HEK293 (cell line): ENCODE measurements around the gene KIT.

Source experiments
- CTCF ChIA-PET: fragments of 350-600 bp; formaldehyde crosslinking; extraction: SDS; loops from one replicate; lab custom pipeline; 2021; ENCODE audit warnings: antibody characterized with exemption; lab: Yijun Ruan, JAX
- POLR2A ChIA-PET: fragments of 300-600 bp; formaldehyde crosslinking; extraction: SDS; loops from one replicate; lab custom pipeline; 2020; ENCODE audit warnings: antibody characterized with exemption, inconsistent platforms; lab: Yijun Ruan, JAX
- H3K27ac ChIP-seq: fragments of 200-500 bp; sonication (Bioruptor generic); 2 replicates; pipeline ENCODE4 v1.5.1; 2014; ENCODE audit warnings: low read depth, low read length, control low read depth, inconsistent platforms; ENCODE audit errors: extremely low read depth
- H3K36me3 ChIP-seq, 2 experiments: fragments of 200-500 bp in 1 of 2; sonication (Bioruptor generic) in 1 of 2; 1 replicate in 1 of 2; 2 replicates in 1 of 2; pipeline ENCODE4 v1.5.1; 2014 to 2017; ENCODE audit warnings: inconsistent platforms in 2 of 2, low read length in 2 of 2; ENCODE audit not compliant: control insufficient read depth in 2 of 2, insufficient read depth in 1 of 2
- H3K4me1 ChIP-seq: fragments of 200-500 bp; sonication (Bioruptor generic); 2 replicates; pipeline ENCODE4 v1.5.1; 2014; ENCODE audit warnings: mild to moderate bottlenecking, low read length, inconsistent platforms; ENCODE audit not compliant: control insufficient read depth, insufficient read depth
- H3K4me3 ChIP-seq: 2 replicates; pipeline ENCODE4 v1.5.1; 2011; ENCODE audit warnings: low read depth, mild to moderate bottlenecking, control low read depth, low read length, moderate library complexity
- H3K9me3 ChIP-seq: fragments of 200-500 bp; sonication (Bioruptor generic); 2 replicates; pipeline ENCODE4 v1.5.1; 2014; ENCODE audit warnings: low read depth, low read length, inconsistent platforms; ENCODE audit not compliant: control insufficient read depth, insufficient read depth
- KLF7 ChIP-seq: fragments of 450-650 bp; formaldehyde crosslinking; IDR thresholded peaks from 2 replicates; pipeline ENCODE4 v1.5.1; 2016; ENCODE audit warnings: missing biosample characterization, missing genetic modification characterization, borderline replicate concordance
- ZBTB21 ChIP-seq: fragments of 450-650 bp; formaldehyde crosslinking; IDR thresholded peaks from 2 replicates; pipeline ENCODE4 v1.5.1; 2017; ENCODE audit warnings: missing biosample characterization, missing genetic modification characterization
- ZFP3 ChIP-seq: fragments of 450-650 bp; formaldehyde crosslinking; IDR thresholded peaks from 2 replicates; pipeline ENCODE4 v1.5.1; 2016; ENCODE audit warnings: low read depth, missing biosample characterization, missing genetic modification characterization
- ZNF132 ChIP-seq: fragments of 450-650 bp; formaldehyde crosslinking; IDR thresholded peaks from 2 replicates; pipeline ENCODE4 v1.5.1; 2017; ENCODE audit warnings: missing biosample characterization, missing genetic modification characterization, borderline replicate concordance
- ZNF354C ChIP-seq: fragments of 450-650 bp; formaldehyde crosslinking; IDR thresholded peaks from 2 replicates; pipeline ENCODE4 v1.5.1; 2016; ENCODE audit warnings: missing biosample characterization, missing genetic modification characterization, low read depth, borderline replicate concordance
- ZNF391 ChIP-seq: fragments of 450-650 bp; formaldehyde crosslinking; IDR thresholded peaks from 2 replicates; pipeline ENCODE4 v1.5.1; 2016; ENCODE audit warnings: low read depth, missing biosample characterization, missing genetic modification characterization, borderline replicate concordance
- ZNF433 ChIP-seq: fragments of 450-650 bp; formaldehyde crosslinking; IDR thresholded peaks from 2 replicates; pipeline ENCODE4 v1.5.1; 2016; ENCODE audit warnings: missing biosample characterization, missing genetic modification characterization, low read depth
- ZNF48 ChIP-seq: fragments of 450-650 bp; formaldehyde crosslinking; IDR thresholded peaks from 2 replicates; pipeline ENCODE4 v1.5.1; 2016; ENCODE audit warnings: missing biosample characterization, missing genetic modification characterization
- ZNF501 ChIP-seq: fragments of 450-650 bp; formaldehyde crosslinking; IDR thresholded peaks from 2 replicates; pipeline ENCODE4 v1.5.1; 2016; ENCODE audit warnings: missing biosample characterization, missing genetic modification characterization
- ZNF510 ChIP-seq: fragments of 450-650 bp; formaldehyde crosslinking; IDR thresholded peaks from 2 replicates; pipeline ENCODE4 v1.5.1; 2018; ENCODE audit warnings: mild to moderate bottlenecking, missing genetic modification characterization, missing biosample characterization; ENCODE audit not compliant: insufficient replicate concordance
- ZNF549 ChIP-seq: fragments of 450-650 bp; IDR thresholded peaks from 2 replicates; pipeline ENCODE4 v1.5.1; 2018; ENCODE audit warnings: missing biosample characterization, missing genetic modification characterization, mild to moderate bottlenecking, inconsistent platforms, moderate library complexity
- ZNF571 ChIP-seq: fragments of 450-650 bp; formaldehyde crosslinking; IDR thresholded peaks from 2 replicates; pipeline ENCODE4 v1.5.0; 2017; ENCODE audit warnings: missing biosample characterization, missing genetic modification characterization
- ZNF624 ChIP-seq: fragments of 450-650 bp; formaldehyde crosslinking; IDR thresholded peaks from 2 replicates; pipeline ENCODE4 v1.5.1; 2017; ENCODE audit warnings: missing biosample characterization, missing genetic modification characterization
- ZNF701 ChIP-seq: fragments of 450-650 bp; formaldehyde crosslinking; IDR thresholded peaks from 2 replicates; pipeline ENCODE4 v1.5.1; 2016; ENCODE audit warnings: missing biosample characterization, missing genetic modification characterization
- TF ChIP-seq, protein P1 (sequence below): fragments of 450-650 bp; formaldehyde crosslinking; IDR thresholded peaks from 2 replicates; pipeline ENCODE4 v1.5.1; 2017; ENCODE audit warnings: missing biosample characterization, missing genetic modification characterization
- TF ChIP-seq, protein P2 (sequence below): sonication (generic); formaldehyde crosslinking; IDR thresholded peaks from 2 replicates; pipeline ENCODE4 v1.8.1; 2022; ENCODE audit warnings: mild to moderate bottlenecking, moderate library complexity, missing genetic modification reagents
- TF ChIP-seq, protein P3 (sequence below): fragments of 450-650 bp; formaldehyde crosslinking; IDR thresholded peaks from 2 replicates; pipeline ENCODE4 v1.5.1; 2017; ENCODE audit warnings: missing biosample characterization, missing genetic modification characterization
- TF ChIP-seq, protein P4 (sequence below): fragments of 450-650 bp; formaldehyde crosslinking; IDR thresholded peaks from 2 replicates; pipeline ENCODE4 v1.5.1; 2016; ENCODE audit warnings: missing biosample characterization, missing genetic modification characterization
- TF ChIP-seq, protein P5 (sequence below): fragments of 450-650 bp; formaldehyde crosslinking; optimal IDR thresholded peaks from 2 replicates; pipeline ENCODE3; 2016; ENCODE audit warnings: missing biosample characterization, mild to moderate bottlenecking, missing genetic modification characterization

KIT gene

DNA sequence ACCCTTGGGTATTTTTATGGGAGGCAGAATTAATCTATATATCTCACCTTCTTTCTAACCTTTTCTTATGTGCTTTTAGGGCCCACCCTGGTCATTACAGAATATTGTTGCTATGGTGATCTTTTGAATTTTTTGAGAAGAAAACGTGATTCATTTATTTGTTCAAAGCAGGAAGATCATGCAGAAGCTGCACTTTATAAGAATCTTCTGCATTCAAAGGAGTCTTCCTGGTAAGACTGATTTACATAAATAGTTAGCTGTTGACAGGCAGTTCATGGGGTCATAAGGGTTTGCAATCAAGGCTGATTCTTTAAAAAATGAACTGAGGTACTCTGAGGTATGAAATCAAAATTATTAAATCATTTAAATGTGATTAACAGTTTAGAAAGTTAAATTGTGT is 71.5 kb downstream of the KIT start:
- CTCF ChIA-PET = no interaction called here
- TF ChIP-seq, protein P1, sequence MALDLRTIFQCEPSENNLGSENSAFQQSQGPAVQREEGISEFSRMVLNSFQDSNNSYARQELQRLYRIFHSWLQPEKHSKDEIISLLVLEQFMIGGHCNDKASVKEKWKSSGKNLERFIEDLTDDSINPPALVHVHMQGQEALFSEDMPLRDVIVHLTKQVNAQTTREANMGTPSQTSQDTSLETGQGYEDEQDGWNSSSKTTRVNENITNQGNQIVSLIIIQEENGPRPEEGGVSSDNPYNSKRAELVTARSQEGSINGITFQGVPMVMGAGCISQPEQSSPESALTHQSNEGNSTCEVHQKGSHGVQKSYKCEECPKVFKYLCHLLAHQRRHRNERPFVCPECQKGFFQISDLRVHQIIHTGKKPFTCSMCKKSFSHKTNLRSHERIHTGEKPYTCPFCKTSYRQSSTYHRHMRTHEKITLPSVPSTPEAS (tag by site-specific recombination) = no peak
- TF ChIP-seq ZNF510 (no peak), KLF7 (tag by site-specific recombination) (no peak), ZNF433 (tag by site-specific recombination) (no peak), ZNF354C (tag by site-specific recombination) (no peak), ZNF48 (tag by site-specific recombination) (no peak), ZNF571 (tag by site-specific recombination) (no peak), ZNF391 (no peak), ZNF132 (tag by site-specific recombination) (no peak), ZNF549 (tag by site-specific recombination) (no peak), ZBTB21 (no peak)
- TF ChIP-seq, protein P2, sequence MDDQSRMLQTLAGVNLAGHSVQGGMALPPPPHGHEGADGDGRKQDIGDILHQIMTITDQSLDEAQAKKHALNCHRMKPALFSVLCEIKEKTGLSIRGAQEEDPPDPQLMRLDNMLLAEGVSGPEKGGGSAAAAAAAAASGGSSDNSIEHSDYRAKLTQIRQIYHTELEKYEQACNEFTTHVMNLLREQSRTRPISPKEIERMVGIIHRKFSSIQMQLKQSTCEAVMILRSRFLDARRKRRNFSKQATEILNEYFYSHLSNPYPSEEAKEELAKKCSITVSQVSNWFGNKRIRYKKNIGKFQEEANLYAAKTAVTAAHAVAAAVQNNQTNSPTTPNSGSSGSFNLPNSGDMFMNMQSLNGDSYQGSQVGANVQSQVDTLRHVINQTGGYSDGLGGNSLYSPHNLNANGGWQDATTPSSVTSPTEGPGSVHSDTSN (CRISPR knock-in tag) = no peak
- TF ChIP-seq, protein P3, sequence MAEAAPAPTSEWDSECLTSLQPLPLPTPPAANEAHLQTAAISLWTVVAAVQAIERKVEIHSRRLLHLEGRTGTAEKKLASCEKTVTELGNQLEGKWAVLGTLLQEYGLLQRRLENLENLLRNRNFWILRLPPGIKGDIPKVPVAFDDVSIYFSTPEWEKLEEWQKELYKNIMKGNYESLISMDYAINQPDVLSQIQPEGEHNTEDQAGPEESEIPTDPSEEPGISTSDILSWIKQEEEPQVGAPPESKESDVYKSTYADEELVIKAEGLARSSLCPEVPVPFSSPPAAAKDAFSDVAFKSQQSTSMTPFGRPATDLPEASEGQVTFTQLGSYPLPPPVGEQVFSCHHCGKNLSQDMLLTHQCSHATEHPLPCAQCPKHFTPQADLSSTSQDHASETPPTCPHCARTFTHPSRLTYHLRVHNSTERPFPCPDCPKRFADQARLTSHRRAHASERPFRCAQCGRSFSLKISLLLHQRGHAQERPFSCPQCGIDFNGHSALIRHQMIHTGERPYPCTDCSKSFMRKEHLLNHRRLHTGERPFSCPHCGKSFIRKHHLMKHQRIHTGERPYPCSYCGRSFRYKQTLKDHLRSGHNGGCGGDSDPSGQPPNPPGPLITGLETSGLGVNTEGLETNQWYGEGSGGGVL (tag by site-specific recombination) = no peak
- TF ChIP-seq, all 188 proteins: peak for 0
- H3K36me3 ChIP-seq = peaks cover 0 to 38% of the 10 kb centered on the region in 2 experiments; a peak in 1 of 3 replicates

DNA sequence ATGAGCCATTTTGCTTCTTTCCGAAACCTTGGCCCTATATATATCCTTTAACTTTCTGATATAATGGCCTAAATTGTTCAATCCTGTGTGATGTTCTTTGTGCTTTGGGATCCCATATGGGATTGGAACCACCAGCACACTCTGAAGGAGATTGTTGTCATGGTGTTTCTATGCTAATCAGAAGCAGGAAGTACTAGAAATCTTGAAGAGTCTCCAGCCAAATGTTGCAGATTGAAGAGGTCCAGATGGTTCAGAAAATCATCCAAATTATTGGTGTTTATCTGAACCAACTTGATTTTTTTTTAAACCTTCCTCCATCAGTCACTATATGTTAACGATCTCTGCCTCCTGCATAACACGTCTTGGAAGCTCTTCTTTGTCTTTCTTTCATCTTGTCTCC is 72.8 kb downstream of the KIT start:
- Histone ChIP-seq H3K4me1 (no peaks in the 10 kb centered on the region), H3K36me3 (peaks cover 0 to 38% of the 10 kb centered on the region in 2 experiments; a peak in 1 of 3 replicates), H3K27ac (no peak overlapping the region), H3K4me3 (no peak overlapping the region), H3K9me3 (no peaks in the 10 kb centered on the region)
- TF ChIP-seq ZFP3 (tag by site-specific recombination) (no peak), ZNF501 (tag by site-specific recombination) (no peak), ZNF571 (tag by site-specific recombination) (no peak), ZNF701 (tag by site-specific recombination) (no peak), ZNF624 (tag by site-specific recombination) (no peak)
- TF ChIP-seq, protein P4, sequence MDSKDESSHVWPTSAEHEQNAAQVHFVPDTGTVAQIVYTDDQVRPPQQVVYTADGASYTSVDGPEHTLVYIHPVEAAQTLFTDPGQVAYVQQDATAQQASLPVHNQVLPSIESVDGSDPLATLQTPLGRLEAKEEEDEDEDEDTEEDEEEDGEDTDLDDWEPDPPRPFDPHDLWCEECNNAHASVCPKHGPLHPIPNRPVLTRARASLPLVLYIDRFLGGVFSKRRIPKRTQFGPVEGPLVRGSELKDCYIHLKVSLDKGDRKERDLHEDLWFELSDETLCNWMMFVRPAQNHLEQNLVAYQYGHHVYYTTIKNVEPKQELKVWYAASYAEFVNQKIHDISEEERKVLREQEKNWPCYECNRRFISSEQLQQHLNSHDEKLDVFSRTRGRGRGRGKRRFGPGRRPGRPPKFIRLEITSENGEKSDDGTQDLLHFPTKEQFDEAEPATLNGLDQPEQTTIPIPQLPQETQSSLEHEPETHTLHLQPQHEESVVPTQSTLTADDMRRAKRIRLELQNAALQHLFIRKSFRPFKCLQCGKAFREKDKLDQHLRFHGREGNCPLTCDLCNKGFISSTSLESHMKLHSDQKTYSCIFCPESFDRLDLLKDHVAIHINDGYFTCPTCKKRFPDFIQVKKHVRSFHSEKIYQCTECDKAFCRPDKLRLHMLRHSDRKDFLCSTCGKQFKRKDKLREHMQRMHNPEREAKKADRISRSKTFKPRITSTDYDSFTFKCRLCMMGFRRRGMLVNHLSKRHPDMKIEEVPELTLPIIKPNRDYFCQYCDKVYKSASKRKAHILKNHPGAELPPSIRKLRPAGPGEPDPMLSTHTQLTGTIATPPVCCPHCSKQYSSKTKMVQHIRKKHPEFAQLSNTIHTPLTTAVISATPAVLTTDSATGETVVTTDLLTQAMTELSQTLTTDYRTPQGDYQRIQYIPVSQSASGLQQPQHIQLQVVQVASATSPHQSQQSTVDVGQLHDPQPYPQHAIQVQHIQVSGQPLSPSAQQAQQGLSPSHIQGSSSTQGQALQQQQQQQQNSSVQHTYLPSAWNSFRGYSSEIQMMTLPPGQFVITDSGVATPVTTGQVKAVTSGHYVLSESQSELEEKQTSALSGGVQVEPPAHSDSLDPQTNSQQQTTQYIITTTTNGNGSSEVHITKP (tag by site-specific recombination) = no peak
- TF ChIP-seq, protein P5, sequence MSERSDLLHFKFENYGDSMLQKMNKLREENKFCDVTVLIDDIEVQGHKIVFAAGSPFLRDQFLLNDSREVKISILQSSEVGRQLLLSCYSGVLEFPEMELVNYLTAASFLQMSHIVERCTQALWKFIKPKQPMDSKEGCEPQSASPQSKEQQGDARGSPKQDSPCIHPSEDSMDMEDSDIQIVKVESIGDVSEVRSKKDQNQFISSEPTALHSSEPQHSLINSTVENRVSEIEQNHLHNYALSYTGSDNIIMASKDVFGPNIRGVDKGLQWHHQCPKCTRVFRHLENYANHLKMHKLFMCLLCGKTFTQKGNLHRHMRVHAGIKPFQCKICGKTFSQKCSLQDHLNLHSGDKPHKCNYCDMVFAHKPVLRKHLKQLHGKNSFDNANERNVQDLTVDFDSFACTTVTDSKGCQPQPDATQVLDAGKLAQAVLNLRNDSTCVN (tag by site-specific recombination) = no peak
- ChIA-PET POLR2A (no interaction called here), CTCF (no interaction called here)

More for the DNA sequence above, 71.5 kb downstream of the KIT start:
- Histone ChIP-seq H3K9me3 (no peaks in the 10 kb centered on the region), H3K4me1 (no peaks in the 10 kb centered on the region), H3K4me3 (no peak overlapping the region), H3K27ac (no peak overlapping the region)
- POLR2A ChIA-PET = no interaction called here
